ENCODE data around the gene PFDN2.

Gene PFDN2

GRCh38 chr1:161117759-161118581 is at the start of gene PFDN2, which contains the start of gene NIT1 (continued):
- no peak for TF ChIP-seq REPIN1 (tag by site-specific recombination; IDR thresholded peaks at IDR 0.05; ENCODE audit: low read depth)
- no peak for TF ChIP-seq ZNF133 (tag by site-specific recombination; IDR thresholded peaks at IDR 0.05)
- peak; percentile 43 for TF ChIP-seq ZNF518A (tag by site-specific recombination; conservative IDR thresholded peaks at IDR 0.05; ENCODE audit: low read depth)
- peak; percentile 60; the same call in 1 of the 2 replicates for TF ChIP-seq ZNF24 (tag by site-specific recombination; IDR thresholded peaks at IDR 0.05)
- peak; percentile 98 for TF ChIP-seq KLF16 (tag by site-specific recombination; IDR thresholded peaks at IDR 0.05)
- peak; percentile 26; the same call in 1 of the 2 replicates for TF ChIP-seq ZNF639 (tag by site-specific recombination; IDR thresholded peaks at IDR 0.05)
- peak; percentile 87 for TF ChIP-seq YY1 (tag by site-specific recombination; IDR thresholded peaks at IDR 0.05)
- TF ChIP-seq ZNF501 (tag by site-specific recombination; IDR thresholded peaks at IDR 0.05): peak; percentile 87
- peak; percentile 77; the same call in 1 of the 2 replicates for TF ChIP-seq ZFP37 (tag by site-specific recombination; IDR thresholded peaks at IDR 0.05)
- TF ChIP-seq ZNF335 (tag by site-specific recombination; conservative IDR thresholded peaks at IDR 0.05): peak; percentile 86
- TF ChIP-seq INSM2 (tag by site-specific recombination; IDR thresholded peaks at IDR 0.05): peak; percentile 33; the same call in 1 of the 2 replicates
- peak; percentile 62; the same call in 1 of the 2 replicates for TF ChIP-seq ZBTB48 (tag by site-specific recombination; IDR thresholded peaks at IDR 0.05)
- no peak; the same call in 1 of the 2 replicates for TF ChIP-seq GLI4 (tag by site-specific recombination; IDR thresholded peaks at IDR 0.05)
- TF ChIP-seq ZNF626 (tag by site-specific recombination; IDR thresholded peaks at IDR 0.05): no peak
- no peak; the same call in 1 of the 2 replicates for TF ChIP-seq ZNF398 (tag by site-specific recombination; IDR thresholded peaks at IDR 0.05)
- no peak for TF ChIP-seq AEBP2 (tag by site-specific recombination; IDR thresholded peaks at IDR 0.05; ENCODE audit: borderline replicate concordance)
- TF ChIP-seq ZNF555 (tag by site-specific recombination; conservative IDR thresholded peaks at IDR 0.05): no peak
- no peak; the same call in 1 of the 2 replicates for TF ChIP-seq ZNF623 (tag by site-specific recombination; IDR thresholded peaks at IDR 0.05)
- no peak; the same call in 1 of the 2 replicates for TF ChIP-seq ELK4 (IDR thresholded peaks at IDR 0.05; ENCODE audit: borderline replicate concordance, low read depth, low read length)
- peak; percentile 94 for TF ChIP-seq ZFHX2 (tag by site-specific recombination; conservative IDR thresholded peaks at IDR 0.05)
- TF ChIP-seq ZNF394 (tag by site-specific recombination; IDR thresholded peaks at IDR 0.05; ENCODE audit: borderline replicate concordance): 0 out of 2 replicates have a peak, but pooled peaks have one; percentile 51
- TF ChIP-seq KLF7 (tag by site-specific recombination; IDR thresholded peaks at IDR 0.05; ENCODE audit: borderline replicate concordance): 0 out of 2 replicates have a peak, but pooled peaks have one; percentile 14
- no peak for TF ChIP-seq ZSCAN18 (tag by site-specific recombination; IDR thresholded peaks at IDR 0.05)

Measured in HEK293 (cell line).